Hepatocyte (in vitro differentiated cells): Measurements from ENCODE around the gene GLUL.

Source experiments
- CTCF ChIP-seq: fragments of 200-600 bp; sonication (generic); IDR thresholded peaks from 2 replicates; pipeline ENCODE4 v1.5.1; 2016; ENCODE audit warnings: antibody characterized with exemption, mild to moderate bottlenecking; ENCODE audit not compliant: poor library complexity
- EZH2 ChIP-seq: fragments of 200-600 bp; sonication (generic); IDR thresholded peaks from 2 replicates; pipeline ENCODE4 v1.6.1; 2016; ENCODE audit warnings: antibody characterized with exemption, mild to moderate bottlenecking, borderline replicate concordance
- EZH2phosphoT487 ChIP-seq: fragments of 200-600 bp; sonication (generic); IDR thresholded peaks from one replicate; pipeline ENCODE4 v1.6.1; 2018; ENCODE audit warnings: antibody characterized with exemption, mild to moderate bottlenecking, low read depth, moderate library complexity; ENCODE audit not compliant: unreplicated experiment, severe bottlenecking

- TF ChIP-seq EZH2 (no peak), CTCF (no peak), EZH2phosphoT487 (no peak)
Measured at GRCh38 chr1:182332261-182333060, 59.1 kb downstream of the GLUL start.
